COLO829 (cell line): Measurements from ENCODE around the gene MICOS13.

Experiments
- DNase-seq: peaks from one replicate; pipeline ENCODE4 v3.0.0; 2012; ENCODE audit warnings: low spot score

Gene MICOS13

GRCh38 chr19:5628461-5628860, 51.9 kb downstream of the MICOS13 start:
- DNase-seq, result no peak
